Measurements from ENCODE around the gene ANKRD13D. TPM values are rescaled to one million over a fixed set of nuclear protein-coding genes. Genes with fewer than 3 reads are reported as not detected.

The ANKRD13D gene
- 35.5 TPM for polyA plus RNA-seq (ENCODE audit: insufficient read length)
- long read RNA-seq, donor 1, partial matches to known transcripts, result 0 of 7 reads
- long read RNA-seq, donor 1, other reads (novel, unspliced or antisense), result 0 of 7 reads
- long read RNA-seq, donor 2, transcript ANKRD13D-202 (15 exons, 2,881 nt), result major isoform, 5 of 7 reads
- long read RNA-seq, donor 2, partial matches to known transcripts, result 0 of 7 reads
- long read RNA-seq, donor 2, other reads (novel, unspliced or antisense), result 0 of 7 reads
- long read RNA-seq, donor 3, partial matches to known transcripts, result 5 of 6 reads
- long read RNA-seq, donor 3, other reads (novel, unspliced or antisense), result 0 of 6 reads
- long read RNA-seq, donor 4, result 0 reads
- long read RNA-seq, donor 5, transcript ANKRD13D-202 (15 exons, 2,881 nt), result major isoform, 6 of 7 reads
- long read RNA-seq, donor 5, partial matches to known transcripts, result 0 of 7 reads
- long read RNA-seq, donor 5, other reads (novel, unspliced or antisense), result 0 of 7 reads
- long read RNA-seq, donor 6, transcript ANKRD13D-202 (15 exons, 2,881 nt), result major isoform, 5 of 6 reads
- long read RNA-seq, donor 6, partial matches to known transcripts, result 0 of 6 reads
- long read RNA-seq, donor 6, other reads (novel, unspliced or antisense), result 0 of 6 reads
- long read RNA-seq, donor 7, partial matches to known transcripts, result 0 of 6 reads
- long read RNA-seq, donor 7, other reads (novel, unspliced or antisense), result 0 of 6 reads
- long read RNA-seq, donor 8, partial matches to known transcripts, result 0 of 1 reads
- long read RNA-seq, donor 8, other reads (novel, unspliced or antisense), result 0 of 1 reads

GRCh38 chr11:67289226-67289650 lies at the start of gene ANKRD13D:
Gene ANKRD13D, plus strand, starts transcription at chr11:67289303. Its CDS starts 158 bp downstream, at chr11:67289461.
- no peak for DNase-seq

GRCh38 chr11:67239783-67240575 lies 49.1 kb upstream of the ANKRD13D start:
- DNase-seq, result peak; percentile 95

- peak; percentile 47 for DNase-seq
Observed at GRCh38 chr11:67240576-67241389, 48.3 kb upstream of the ANKRD13D start.

- DNase-seq, result no peak
Observed at GRCh38 chr11:67242548-67242947, 46.6 kb upstream of the ANKRD13D start.

- no peak for DNase-seq
Observed at GRCh38 chr11:67243051-67243450, 46.1 kb upstream of the ANKRD13D start.

- no peak for DNase-seq
Observed at GRCh38 chr11:67245046-67245445, 44.1 kb upstream of the ANKRD13D start.

GRCh38 chr11:67247946-67248550 lies 41.1 kb upstream of the ANKRD13D start:
- no peak for DNase-seq

- no peak for DNase-seq
Observed at GRCh38 chr11:67248653-67249052, 40.5 kb upstream of the ANKRD13D start.

GRCh38 chr11:67250059-67251043 lies 38.8 kb upstream of the ANKRD13D start:
- DNase-seq, result no peak

GRCh38 chr11:67251841-67252240 lies 37.3 kb upstream of the ANKRD13D start:
- no peak for DNase-seq

- DNase-seq, result no peak
Observed at GRCh38 chr11:67252831-67253239, 36.3 kb upstream of the ANKRD13D start.

- no peak for DNase-seq
Observed at GRCh38 chr11:67253872-67254624, 35.1 kb upstream of the ANKRD13D start.

GRCh38 chr11:67254798-67255197 lies 34.3 kb upstream of the ANKRD13D start:
- DNase-seq, result no peak

- DNase-seq, result no peak
Observed at GRCh38 chr11:67255353-67255752, 33.8 kb upstream of the ANKRD13D start.

GRCh38 chr11:67255864-67256263 lies 33.2 kb upstream of the ANKRD13D start:
- DNase-seq, result no peak

GRCh38 chr11:67256477-67257135 lies 32.5 kb upstream of the ANKRD13D start:
- no peak for DNase-seq

GRCh38 chr11:67260406-67260805 lies 28.7 kb upstream of the ANKRD13D start:
- DNase-seq, result no peak

Data from left kidney (tissue), 8 donors.